Duodenal mucosa (tissue), 2 donors: ENCODE data around the gene GIT1.

Source experiments
- H3K27ac ChIP-seq: one replicate; pipeline ENCODE4 v1.7.0; 2013; ENCODE audit warnings: low read depth, low read length
- H3K27me3 ChIP-seq, 2 donors: one replicate each; pipeline ENCODE4 v1.7.0; 2013; ENCODE audit warnings: low read length in 2 of 2, control low read depth in 1 of 2; ENCODE audit not compliant: insufficient read depth in 2 of 2, control insufficient read depth in 1 of 2
- H3K36me3 ChIP-seq, 2 donors: one replicate each; pipeline ENCODE4 v1.7.0; 2013; ENCODE audit warnings: low read length in 2 of 2, control low read depth in 1 of 2; ENCODE audit not compliant: insufficient read depth in 2 of 2, control insufficient read depth in 1 of 2
- H3K4me1 ChIP-seq, 2 donors: one replicate each; pipeline ENCODE4 v1.7.0; 2013; ENCODE audit warnings: low read length in 2 of 2, control low read depth in 1 of 2; ENCODE audit not compliant: insufficient read depth in 2 of 2, control insufficient read depth in 1 of 2
- H3K4me3 ChIP-seq, 2 donors: one replicate each; pipeline ENCODE4 v1.7.0; 2013; ENCODE audit warnings: low read length in 2 of 2, low read depth in 1 of 2
- H3K9ac ChIP-seq, 2 donors: one replicate each; pipeline ENCODE4 v1.7.0; 2013; ENCODE audit warnings: low read length in 2 of 2, low read depth in 1 of 2
- H3K9me3 ChIP-seq, 2 donors: one replicate each; pipeline ENCODE4 v1.7.0; 2013; ENCODE audit warnings: low read length in 2 of 2, control low read depth in 1 of 2; ENCODE audit not compliant: control insufficient read depth in 1 of 2

Gene GIT1

GRCh38 chr17:29557085-29557738, 32.2 kb downstream of the GIT1 start:
- Histone ChIP-seq H3K4me1 (peaks cover 14 to 33% of the 10 kb centered on the region in 2 donors), H3K9me3 (no peaks in the 10 kb centered on the region), H3K4me3 (no peak overlapping the region), H3K36me3 (peaks cover 8 to 14% of the 10 kb centered on the region in 2 donors), H3K27ac (no peak overlapping the region), H3K27me3 (no peaks in the 10 kb centered on the region), H3K9ac (no peak overlapping the region)

DNA sequence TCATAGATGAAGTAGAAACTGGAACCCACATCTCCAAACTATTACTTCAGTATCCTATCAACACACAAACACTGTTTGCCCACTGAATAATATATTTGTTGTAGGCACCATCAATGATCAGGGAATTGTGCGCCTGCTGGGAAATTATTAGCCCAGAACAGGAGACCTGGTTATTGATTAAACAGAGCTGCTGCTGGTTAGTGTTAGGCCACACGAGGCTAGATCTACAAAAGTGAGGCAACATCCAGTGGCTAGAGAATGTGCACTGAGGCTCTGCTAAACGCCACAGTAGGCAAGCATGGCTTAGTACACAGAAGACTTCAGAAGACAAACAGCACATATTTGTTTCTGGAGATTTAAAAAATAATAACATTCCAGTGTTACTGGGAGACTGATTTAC, 33.6 kb downstream of the GIT1 start:
- Histone ChIP-seq H3K9me3 (no peaks in the 10 kb centered on the region), H3K4me3 (no peak overlapping the region), H3K9ac (no peak overlapping the region), H3K27me3 (no peaks in the 10 kb centered on the region), H3K4me1 (peaks cover 9 to 21% of the 10 kb centered on the region in 2 donors), H3K27ac (no peak overlapping the region), H3K36me3 (peaks cover 0 to 5% of the 10 kb centered on the region in 2 donors)

DNA sequence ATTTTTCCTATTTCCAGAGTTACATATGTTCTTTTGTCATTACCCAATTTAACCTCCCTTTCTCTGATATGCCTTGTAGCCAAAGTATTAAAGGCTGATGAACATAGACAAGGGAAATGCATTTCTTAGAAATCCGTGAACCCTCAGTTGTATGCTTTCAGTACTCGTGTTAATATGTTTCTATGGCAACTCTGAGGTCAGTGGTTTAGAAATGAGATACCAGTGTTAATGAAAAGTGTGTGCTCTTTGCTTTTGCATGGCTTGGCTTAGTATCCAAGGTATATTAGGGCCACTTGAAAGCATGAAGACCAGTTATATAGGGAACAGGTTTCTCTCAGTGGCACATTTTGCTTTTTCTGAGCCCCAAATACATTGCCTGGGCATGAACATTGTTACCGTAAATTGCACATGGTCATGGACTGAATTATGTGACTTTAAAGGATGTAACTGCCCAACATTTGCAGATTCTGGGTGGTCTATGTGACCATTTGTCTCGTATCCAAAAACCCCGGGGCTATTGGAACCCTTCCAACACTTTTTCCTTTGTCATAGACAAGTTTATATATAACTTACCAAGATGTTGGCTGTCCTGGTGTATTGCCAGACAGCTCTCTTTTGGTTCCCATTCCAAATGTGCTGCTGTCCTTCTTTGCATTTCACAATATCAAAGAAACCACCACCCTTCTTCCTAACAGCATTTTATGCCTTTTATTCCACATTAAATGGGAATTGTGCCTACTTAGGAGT, 40.1 kb downstream of the GIT1 start:
- peaks cover 0 to 9% of the 10 kb centered on the region in 2 donors for H3K4me1 ChIP-seq
- H3K27me3 ChIP-seq, result no peaks in the 10 kb centered on the region
- no peak overlapping the region for H3K9ac ChIP-seq
- no peak overlapping the region for H3K4me3 ChIP-seq
- H3K36me3 ChIP-seq, result no peaks in the 10 kb centered on the region
- H3K9me3 ChIP-seq, result no peaks in the 10 kb centered on the region
- H3K27ac ChIP-seq, result no peak overlapping the region

- peaks cover 15 to 17% of the 10 kb centered on the region in 2 donors for H3K36me3 ChIP-seq
- H3K4me1 ChIP-seq, result peaks cover 0 to 9% of the 10 kb centered on the region in 2 donors
- no peak overlapping the region for H3K27ac ChIP-seq
- no peaks in the 10 kb centered on the region for H3K27me3 ChIP-seq
- H3K9ac ChIP-seq, result no peak overlapping the region
- H3K9me3 ChIP-seq, result no peaks in the 10 kb centered on the region
- no peak overlapping the region for H3K4me3 ChIP-seq
Observed at GRCh38 chr17:29546830-29547229, 42.6 kb downstream of the GIT1 start.

DNA sequence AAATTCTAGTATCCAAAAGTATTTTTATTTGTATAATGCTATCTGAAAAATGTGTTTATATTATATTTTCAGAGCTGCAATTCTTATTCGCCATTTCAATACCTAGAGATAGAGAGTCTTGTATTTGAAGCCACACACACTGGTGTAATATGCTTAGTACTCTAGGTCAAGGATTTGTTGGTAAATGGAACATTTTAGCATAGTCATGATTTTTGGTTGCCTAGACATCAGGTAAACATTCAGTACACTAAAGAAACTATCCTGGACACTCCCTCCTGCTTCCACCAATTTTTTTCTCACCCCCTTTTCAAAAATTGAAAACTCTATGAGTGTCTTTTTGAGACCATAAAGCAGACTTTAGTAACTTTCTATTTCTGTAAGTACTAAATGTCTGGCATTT, 43.4 kb downstream of the GIT1 start:
- Histone ChIP-seq H3K27ac (no peak overlapping the region), H3K9me3 (no peaks in the 10 kb centered on the region), H3K4me3 (no peak overlapping the region), H3K27me3 (no peaks in the 10 kb centered on the region), H3K9ac (no peak overlapping the region), H3K36me3 (peaks cover 15 to 17% of the 10 kb centered on the region in 2 donors), H3K4me1 (peaks cover 0 to 9% of the 10 kb centered on the region in 2 donors)

DNA sequence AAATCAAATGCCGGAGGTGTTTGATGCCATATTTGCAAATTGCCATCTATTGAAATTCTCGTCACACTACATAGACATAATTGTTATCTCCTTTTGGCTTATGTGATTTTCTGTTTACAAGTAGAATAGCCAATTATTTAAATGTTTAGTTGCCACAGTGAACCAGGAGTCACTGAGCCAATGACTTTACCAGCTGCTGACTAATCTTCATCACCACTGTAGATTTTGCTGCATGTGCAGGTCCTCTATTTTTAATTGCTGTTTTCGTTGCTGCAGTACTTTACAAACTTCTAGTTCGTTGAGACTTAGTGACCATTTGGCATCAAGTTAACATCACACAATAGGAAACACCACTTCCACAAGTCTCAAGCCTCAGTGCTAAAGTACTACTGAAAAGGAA, 45.4 kb downstream of the GIT1 start:
- Histone ChIP-seq H3K4me3 (no peak overlapping the region), H3K4me1 (peaks cover 0 to 1% of the 10 kb centered on the region in 2 donors), H3K27ac (no peak overlapping the region), H3K9ac (no peak overlapping the region), H3K27me3 (no peaks in the 10 kb centered on the region), H3K9me3 (no peaks in the 10 kb centered on the region), H3K36me3 (peaks cover 16 to 21% of the 10 kb centered on the region in 2 donors)

DNA sequence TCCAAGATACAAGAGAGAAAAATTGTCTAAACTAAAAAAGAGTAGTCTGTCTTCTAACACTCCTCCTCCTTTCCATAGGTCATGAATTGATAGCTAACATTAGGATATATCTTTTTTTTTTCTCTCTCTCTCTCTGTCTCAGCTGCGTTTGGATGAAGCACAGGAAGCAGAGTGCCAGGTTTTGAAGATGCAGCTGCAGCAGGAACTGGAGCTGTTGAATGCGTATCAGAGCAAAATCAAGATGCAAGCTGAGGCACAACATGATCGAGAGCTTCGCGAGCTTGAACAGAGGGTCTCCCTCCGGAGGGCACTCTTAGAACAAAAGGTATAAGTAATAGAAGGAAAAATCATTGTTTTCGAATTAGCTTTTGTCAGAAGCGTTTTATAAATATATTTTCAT, 55.5 kb downstream of the GIT1 start:
- no peaks in the 10 kb centered on the region for H3K4me1 ChIP-seq
- H3K9me3 ChIP-seq, result no peaks in the 10 kb centered on the region
- H3K27me3 ChIP-seq, result no peaks in the 10 kb centered on the region
- no peak overlapping the region for H3K9ac ChIP-seq
- H3K4me3 ChIP-seq, result no peak overlapping the region
- H3K27ac ChIP-seq, result no peak overlapping the region
- peaks cover 15 to 35% of the 10 kb centered on the region in 2 donors for H3K36me3 ChIP-seq

DNA sequence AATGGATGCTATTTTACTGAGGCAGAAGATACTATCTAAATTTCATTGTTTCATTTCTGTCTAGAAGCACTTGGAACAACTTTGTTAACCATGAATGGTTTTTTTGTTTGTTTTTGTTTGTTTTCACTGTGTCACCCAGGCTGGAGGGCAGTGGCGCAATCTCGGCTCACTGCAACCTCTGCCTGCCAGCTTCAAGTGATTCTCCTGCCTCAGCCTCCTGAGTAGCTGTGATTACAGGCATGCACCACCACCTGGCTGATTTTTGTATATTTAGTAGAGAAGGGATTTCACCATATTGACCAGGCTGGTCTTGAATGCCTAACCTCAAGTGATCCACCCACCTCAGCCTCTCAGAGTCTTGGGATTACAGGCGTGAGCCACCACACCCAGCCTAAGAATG, 63.1 kb downstream of the GIT1 start:
- Histone ChIP-seq H3K27ac (no peak overlapping the region), H3K36me3 (peaks cover 11 to 53% of the 10 kb centered on the region in 2 donors)

DNA sequence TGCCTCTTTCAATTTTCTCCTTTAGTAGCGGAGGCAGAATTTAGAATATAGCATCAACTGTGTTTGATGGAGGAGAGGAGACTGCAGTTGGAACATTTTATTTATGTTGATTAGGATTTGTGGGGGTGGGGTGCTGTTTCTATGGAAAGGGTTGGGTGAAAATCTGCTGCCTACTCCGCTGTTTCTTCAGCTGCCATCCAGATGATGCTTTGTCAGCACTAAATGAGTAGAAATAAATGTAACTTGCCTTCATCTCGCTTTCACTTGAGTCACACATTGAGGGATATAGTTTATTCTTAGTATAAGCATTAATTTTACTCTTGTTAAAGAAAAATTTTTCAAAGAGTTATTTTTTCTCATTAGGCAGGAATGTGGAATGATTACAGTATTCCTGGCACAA, 64.8 kb downstream of the GIT1 start:
- H3K4me3 ChIP-seq, result no peak overlapping the region
- H3K9ac ChIP-seq, result no peak overlapping the region
- no peak overlapping the region for H3K27ac ChIP-seq
- H3K27me3 ChIP-seq, result no peaks in the 10 kb centered on the region
- H3K4me1 ChIP-seq, result no peaks in the 10 kb centered on the region
- peaks cover 7 to 59% of the 10 kb centered on the region in 2 donors for H3K36me3 ChIP-seq
- no peaks in the 10 kb centered on the region for H3K9me3 ChIP-seq

More for the DNA sequence above, 63.1 kb downstream of the GIT1 start:
- H3K27me3 ChIP-seq, result no peaks in the 10 kb centered on the region
- H3K4me3 ChIP-seq, result no peak overlapping the region
- H3K4me1 ChIP-seq, result no peaks in the 10 kb centered on the region
- no peaks in the 10 kb centered on the region for H3K9me3 ChIP-seq
- H3K9ac ChIP-seq, result no peak overlapping the region
